ENCODE measurements around the gene ABCA4. TPM values are rescaled to one million over a fixed set of nuclear protein-coding genes. Genes with fewer than 3 reads are reported as not detected.

ABCA4 gene
- total RNA-seq, 1 donor from 2014 or later = 3.8 TPM

- DNase-seq = no peak
Measured at GRCh38 chr1:94050675-94051074, 70.3 kb downstream of the ABCA4 start.

DNA sequence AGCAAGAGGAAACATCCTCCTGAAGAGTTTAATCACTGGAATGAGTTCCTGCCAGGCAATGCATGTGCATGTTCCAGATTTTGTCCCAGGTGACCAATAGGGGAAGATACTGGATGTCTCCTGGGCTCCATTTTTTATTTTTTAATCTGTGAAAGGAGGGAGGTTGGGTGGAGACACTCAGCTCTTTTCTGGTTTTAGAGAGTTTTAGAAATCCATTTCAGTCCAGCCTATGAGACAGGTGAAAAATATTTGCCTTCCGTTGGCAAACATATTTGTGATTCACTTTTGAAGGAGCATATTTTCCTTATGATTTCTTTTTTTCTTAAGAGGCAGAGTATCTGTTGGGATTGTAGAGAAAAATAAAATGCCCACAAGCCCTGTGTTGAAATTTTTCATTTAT, 70.7 kb downstream of the ABCA4 start:
- DNase-seq = no peak

GRCh38 chr1:94049791-94050190, 71.2 kb downstream of the ABCA4 start:
- DNase-seq = no peak

DNA sequence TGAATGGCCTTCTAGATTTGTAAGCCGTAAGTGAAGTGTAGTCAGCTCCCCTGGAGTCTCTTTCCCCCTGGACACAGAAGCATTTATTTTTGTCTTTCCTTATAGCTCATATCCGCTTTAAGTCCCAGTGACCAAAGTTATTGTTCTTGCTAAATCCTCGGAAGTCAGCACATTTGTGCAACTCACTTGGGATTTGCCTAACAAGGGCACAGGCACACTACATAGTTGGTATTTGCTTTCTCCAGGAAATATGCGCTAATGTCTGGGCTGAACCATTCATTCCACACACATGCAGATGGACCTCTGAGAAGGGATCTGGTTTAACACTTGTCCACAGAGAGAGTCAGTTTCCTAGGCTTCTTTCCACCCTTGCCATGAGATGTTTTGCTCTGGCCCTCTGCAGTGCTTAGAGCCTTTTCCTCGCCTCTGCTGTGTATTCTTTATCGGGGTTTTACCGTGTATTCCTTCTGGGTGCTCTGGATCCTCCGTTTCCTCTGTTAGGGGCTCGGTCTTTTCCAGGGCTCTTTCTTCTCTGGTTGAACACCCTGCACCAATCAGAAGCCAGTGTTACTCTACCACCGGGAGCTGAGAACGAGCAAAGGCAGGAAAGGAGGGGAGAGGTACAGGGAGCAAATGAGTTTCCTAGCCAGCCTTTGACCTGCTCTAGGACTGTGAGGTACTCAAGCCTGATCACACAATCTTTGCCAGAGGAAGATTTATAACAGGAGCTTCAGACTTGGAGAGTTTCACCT, 72.4 kb downstream of the ABCA4 start:
- DNase-seq = peak; percentile 55

- no peak for DNase-seq
Measured at GRCh38 chr1:94047949-94048348, 73.0 kb downstream of the ABCA4 start.

- DNase-seq = peak; percentile 96
Measured at GRCh38 chr1:94045465-94046056, 75.4 kb downstream of the ABCA4 start.

DNA sequence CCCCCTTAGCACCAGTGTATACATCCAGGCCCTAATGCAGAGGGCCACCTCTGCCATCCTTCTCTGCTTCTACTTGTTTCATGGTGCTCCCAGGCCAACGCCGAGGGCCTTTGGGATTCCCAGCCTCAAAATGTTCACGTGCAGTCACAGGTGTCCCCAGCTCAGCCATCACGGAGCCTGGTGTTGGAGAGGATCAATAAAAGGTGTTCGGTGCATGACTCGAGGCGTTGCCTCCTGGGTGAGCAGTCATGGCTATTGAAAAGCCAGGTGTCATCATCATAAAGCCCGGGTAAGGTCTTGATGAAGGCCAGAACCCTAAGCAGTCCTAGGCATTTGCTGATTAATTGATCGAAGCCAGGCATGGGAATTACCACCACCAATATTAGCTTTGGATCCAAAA, 76.1 kb downstream of the ABCA4 start:
- DNase-seq = no peak

GRCh38 chr1:94044290-94044790, 76.6 kb downstream of the ABCA4 start:
- DNase-seq = peak; percentile 32

DNA sequence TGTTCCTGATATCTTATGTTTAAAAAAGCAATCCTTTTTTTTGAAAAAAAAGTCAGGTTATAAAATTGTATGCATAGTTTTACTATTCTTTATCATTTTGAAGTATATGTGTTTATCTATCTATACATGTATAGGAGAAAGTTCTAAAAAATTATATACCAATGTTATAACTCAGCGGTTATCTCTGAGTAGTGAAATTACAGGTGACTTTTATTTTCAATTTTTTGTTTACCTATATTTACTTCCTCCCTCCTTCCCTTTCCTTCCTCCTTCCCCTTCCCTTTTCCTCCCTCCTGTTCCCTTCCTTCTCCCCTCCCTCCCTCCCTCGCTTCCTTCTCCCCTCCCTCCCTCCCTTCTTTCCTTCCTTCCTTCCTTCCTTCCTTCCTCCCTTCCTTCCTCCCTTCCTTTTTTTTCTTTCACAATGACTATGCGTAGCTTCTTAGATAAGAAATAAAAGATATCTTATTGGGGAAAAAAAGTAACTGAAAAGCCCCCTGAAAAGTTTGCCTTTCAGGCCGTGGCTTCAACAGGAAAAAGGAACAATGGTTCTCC, 77.1 kb downstream of the ABCA4 start:
- DNase-seq = no peak

DNA sequence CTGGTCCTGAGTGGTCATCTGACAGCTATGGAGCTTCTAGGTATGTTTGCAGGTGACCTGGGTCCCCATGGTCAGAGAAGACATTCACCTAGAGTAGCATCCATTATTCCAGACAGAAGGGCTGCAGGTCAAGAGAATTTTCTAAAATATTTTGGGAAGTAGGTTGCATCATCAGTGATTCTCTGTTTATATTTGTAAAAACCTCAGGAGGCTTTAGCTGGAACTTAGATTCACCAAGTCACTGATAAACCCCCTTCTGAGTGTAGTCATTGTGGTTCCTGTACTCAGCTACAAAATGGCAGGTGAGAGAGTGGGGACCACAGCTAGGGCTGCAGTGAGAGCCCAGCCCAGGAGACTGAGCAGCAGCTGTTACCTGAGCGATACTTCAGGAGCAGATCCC, 78.6 kb downstream of the ABCA4 start:
- DNase-seq = no peak

DNA sequence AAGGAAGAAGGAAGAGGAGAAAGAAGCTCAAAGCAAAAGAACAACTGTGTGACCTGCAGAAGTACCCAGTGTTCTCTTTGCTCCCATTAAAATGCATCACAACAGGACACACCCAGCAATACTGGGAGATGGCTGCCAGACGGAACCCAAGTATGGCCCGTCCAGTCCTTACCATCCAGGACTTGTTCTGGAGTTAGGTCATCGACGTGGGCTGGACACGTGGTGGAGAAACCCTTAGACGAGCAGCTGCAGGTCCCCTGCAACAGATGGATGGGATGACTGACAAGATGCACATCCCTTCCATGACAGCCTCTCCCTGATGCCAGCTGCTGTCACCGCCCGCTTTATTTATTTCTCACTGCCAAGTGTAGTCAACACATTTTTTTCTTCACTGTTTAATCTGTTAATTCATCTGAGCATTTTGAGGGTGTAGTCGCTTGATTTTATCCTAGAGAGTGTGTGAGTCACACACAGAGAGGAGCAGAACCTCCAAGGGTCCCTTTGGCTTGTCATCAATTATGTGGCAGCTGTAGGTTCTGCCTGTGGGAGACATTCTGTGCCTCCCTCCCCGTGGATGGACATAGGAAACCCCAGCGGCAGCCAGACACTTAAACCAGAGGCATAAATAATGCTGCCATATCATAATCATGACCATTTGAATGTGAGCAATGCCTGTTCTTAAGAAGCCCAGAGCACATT, 80.9 kb downstream of the ABCA4 start:
- no peak for DNase-seq

- DNase-seq = no peak
Measured at GRCh38 chr1:94039514-94039870, 81.5 kb downstream of the ABCA4 start.

DNA sequence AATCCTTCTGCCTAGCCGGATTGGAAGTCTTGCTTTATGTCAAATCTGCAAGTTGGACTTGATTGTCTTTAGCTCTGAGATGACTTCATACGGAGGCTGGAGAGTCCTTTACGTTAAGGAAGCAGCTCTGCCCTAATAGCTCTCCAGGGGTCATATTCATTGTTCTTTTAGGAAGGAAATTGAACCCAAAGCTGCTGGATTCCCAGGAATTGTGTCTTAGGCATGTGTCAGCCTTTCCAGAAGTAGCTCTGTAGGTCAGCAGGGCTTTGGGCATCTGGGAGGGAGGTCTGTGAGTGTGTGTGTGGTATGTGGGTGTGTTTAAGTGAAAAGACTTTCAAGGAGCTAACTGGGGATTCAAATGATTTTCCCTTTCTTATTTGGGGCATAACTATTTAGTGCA, 82.4 kb downstream of the ABCA4 start:
- DNase-seq = peak; percentile 65

DNA sequence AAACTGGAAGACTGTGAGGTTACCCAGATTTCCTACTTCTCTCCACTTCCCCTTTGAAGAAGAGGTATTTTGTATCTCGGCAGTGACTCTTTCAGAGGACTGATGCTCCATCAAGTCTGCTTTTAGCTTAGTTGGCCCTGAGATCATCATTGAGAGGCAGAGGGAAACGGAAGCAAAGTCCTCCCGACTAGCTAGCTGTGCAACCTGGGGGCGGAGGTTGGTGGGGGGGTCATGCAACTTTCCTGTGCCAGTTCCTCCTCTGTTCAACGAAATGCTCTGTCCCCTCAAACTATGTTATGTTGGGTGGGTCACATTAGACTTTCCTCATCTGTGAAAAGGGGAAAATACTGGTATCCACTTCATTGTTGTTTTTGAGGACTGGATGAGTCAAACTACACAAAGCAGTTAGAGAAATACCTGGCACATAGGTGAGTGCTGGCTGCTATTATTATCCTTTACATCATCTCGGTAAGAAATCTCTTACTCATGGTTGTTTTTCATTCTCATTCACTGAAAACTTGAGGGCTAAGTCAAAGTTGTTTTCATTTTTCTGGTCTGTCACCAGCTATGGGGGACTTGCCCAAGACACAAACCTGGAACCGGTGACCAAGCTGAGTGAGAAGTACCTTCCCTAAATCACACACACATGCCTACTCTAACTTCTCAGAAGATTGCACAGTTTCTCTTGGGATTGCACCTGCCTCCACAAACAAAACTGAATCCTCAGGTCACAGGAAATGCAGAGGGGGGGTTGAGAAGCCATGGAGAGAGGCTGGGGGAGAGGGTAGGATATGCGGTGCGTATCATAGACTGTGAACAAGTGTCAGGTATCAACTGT, 83.3 kb downstream of the ABCA4 start:
- DNase-seq = no peak

DNA sequence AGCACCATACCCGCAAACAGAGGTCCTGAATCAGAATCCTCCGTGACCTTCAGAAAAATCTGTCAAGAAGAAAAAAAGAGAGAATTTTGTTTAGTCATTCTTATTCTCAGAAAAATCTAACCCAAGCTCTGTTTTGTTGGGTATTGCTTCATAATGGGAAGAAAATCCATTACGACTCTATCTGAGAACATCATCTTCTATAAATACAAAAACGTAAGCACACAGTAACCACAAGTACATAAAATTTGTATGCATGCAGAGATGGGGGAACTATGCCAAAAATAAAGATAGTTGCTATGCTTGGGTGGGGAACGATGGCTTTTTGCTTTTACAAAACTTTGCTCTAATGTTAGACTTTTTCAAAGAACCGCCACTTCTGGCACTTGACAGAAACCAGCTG, 84.2 kb downstream of the ABCA4 start:
- no peak for DNase-seq

DNA sequence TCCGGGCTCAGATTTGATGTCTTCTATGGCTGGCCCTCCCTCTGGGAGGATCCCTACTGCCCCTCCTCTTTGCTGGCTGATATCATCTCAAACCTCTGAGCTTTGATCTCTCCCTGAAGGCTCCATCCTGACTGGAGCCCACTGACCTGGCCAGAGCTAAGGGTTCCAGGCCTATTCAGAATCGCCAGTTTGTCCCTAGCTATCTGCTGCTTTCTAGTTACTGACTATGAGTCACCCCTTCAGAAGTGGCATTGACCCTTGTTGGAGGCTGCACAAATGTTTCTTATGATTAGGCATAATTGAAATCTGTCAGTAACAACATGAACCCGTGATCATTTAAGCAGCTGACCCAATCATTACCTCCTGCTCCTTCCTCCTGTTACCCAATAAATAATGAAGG, 87.1 kb downstream of the ABCA4 start:
- no peak for DNase-seq

DNA sequence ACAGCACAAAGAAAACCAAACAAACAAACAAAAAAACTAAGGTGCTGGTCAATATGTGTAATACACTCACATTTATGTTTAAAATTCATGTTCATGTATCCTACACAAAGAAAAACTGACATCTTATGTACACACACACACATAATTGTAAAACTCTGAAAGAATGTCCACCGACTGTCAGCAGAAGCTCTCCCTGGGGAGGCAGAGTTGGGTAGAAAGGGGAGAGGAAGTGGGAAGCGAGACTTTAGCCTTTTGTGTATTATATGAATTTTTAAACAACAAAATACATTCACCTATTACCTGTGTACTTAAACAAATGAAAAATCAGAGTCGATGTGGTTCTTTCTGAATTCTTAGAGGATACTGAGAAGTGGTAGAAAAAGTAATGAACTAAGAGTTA, 88.3 kb downstream of the ABCA4 start:
- no peak for DNase-seq

DNA sequence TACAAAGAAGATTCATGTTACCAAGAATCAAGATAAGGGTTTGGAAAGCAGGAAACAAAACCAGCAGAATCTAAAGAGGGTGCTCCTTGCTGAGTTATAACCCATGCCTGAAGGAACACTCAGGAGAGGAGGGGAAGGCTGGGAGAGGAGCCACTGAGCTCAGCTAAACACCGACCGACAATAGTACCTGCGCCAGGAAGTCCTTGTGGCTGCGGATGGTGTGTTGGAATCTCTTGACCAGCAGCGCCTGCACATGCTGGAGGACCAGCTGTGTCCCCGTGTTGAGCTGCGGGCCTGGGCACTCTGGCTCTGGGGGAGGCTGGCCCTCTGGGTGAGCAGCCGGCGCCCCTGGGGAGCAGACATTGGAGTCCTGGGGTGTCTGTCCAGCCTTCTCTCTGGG, 89.4 kb downstream of the ABCA4 start:
- no peak for DNase-seq

DNA sequence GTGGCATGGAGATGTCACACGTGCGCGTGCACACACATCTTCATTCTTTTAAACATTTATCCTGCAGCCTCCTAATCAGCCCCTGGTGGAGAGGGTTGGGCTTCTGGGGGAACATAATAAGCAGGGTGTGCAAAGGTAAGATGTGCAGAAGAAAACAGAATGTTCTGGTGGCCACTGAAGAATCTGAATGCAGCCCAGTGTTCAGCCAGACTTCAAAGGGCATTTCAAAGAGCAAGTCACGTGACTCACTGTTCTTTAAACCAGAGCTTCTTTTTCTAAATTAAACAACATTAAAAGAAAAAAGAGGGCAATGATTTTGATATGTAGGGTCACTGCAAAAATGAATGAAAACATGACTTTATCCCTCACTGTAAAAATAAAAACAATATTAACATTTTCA, 89.8 kb downstream of the ABCA4 start:
- DNase-seq = no peak

- DNase-seq = no peak
Measured at GRCh38 chr1:94029130-94029993, 91.6 kb downstream of the ABCA4 start.
